H1 (cell line): ENCODE data around the gene SLC23A3. TPM values are rescaled to one million over a fixed set of nuclear protein-coding genes. Genes with fewer than 3 reads are reported as not detected.

ENCODE experiments used
- CTCF ChIA-PET: fragments of 300-600 bp; sonication (Branson Sonifier 250); formaldehyde crosslinking; loops from one replicate; lab custom pipeline; 2021; ENCODE audit not compliant: partially characterized antibody; lab: Charles Lee
- POLR2A ChIA-PET: fragments of 300-600 bp; sonication (Branson Sonifier 250); formaldehyde crosslinking; loops from one replicate; lab custom pipeline; 2021; ENCODE audit warnings: inconsistent platforms; ENCODE audit not compliant: partially characterized antibody; lab: Charles Lee
- DNase-seq, 2 experiments: peaks; one replicate each; pipeline versions ENCODE4 v3.0.0 to v3.0.0-alpha.2; 2010 to 2022; ENCODE audit warnings: low spot score in 2 of 2, low read depth in 1 of 2, mixed read lengths in 1 of 2
- FAIRE-seq: peaks from 2 replicates; lab custom pipeline; 2011; peaks lifted over from hg19 to GRCh38; lab: Jason Lieb, UNC
- H2AFZ ChIP-seq: 2 replicates; pipeline ENCODE4 v1.8.1; 2012; ENCODE audit warnings: low read length, inconsistent platforms
- H2AK5ac ChIP-seq: 2 replicates; pipeline ENCODE4 v1.6.1; 2013; ENCODE audit warnings: low read depth, low read length
- H2BK120ac ChIP-seq: replicated peaks from 2 replicates; pipeline ENCODE3; 2013; ENCODE audit warnings: low read depth, low read length, inconsistent platforms
- H2BK12ac ChIP-seq: 2 replicates; pipeline ENCODE4 v1.6.1; 2013; ENCODE audit warnings: low read depth, low read length
- H2BK15ac ChIP-seq: 2 replicates; pipeline ENCODE4 v1.6.1; 2013; ENCODE audit warnings: low read length
- H2BK20ac ChIP-seq: 2 replicates; pipeline ENCODE4 v1.6.1; 2013; ENCODE audit warnings: low read length
- H2BK5ac ChIP-seq: 2 replicates; pipeline ENCODE4 v1.6.1; 2013; ENCODE audit warnings: low read depth, low read length
- H3K14ac ChIP-seq: 2 replicates; pipeline ENCODE4 v1.6.1; 2013; ENCODE audit warnings: inconsistent platforms; ENCODE audit not compliant: insufficient read length
- H3K18ac ChIP-seq: 2 replicates; pipeline ENCODE4 v1.6.1; 2013; ENCODE audit warnings: low read length; ENCODE audit errors: extremely low read depth
- H3K23ac ChIP-seq: 2 replicates; pipeline ENCODE4 v1.6.1; 2013; ENCODE audit warnings: inconsistent platforms; ENCODE audit not compliant: insufficient read length
- H3K23me2 ChIP-seq: 2 replicates; pipeline ENCODE4 v1.6.1; 2013; ENCODE audit warnings: low read depth, low read length
- H3K27ac ChIP-seq: 2 replicates; pipeline ENCODE4 v1.6.1; 2011; ENCODE audit warnings: low read depth, low read length, inconsistent platforms
- H3K27me3 ChIP-seq, 4 experiments: replicated peaks in 1 of 4; 1 replicate in 1 of 4; 2 replicates in 3 of 4; pipeline versions ENCODE4 v1.6.1 to v1.8.1; 2011 to 2013; ENCODE audit warnings: low read length in 3 of 4, mild to moderate bottlenecking in 3 of 4, inconsistent platforms in 2 of 4, mixed read lengths in 2 of 4, moderate library complexity in 1 of 4; ENCODE audit not compliant: control insufficient read depth in 3 of 4, insufficient read depth in 3 of 4; ENCODE audit errors: extremely low read depth in 1 of 4
- H3K36me3 ChIP-seq, 4 experiments: 2 replicates each; pipeline versions ENCODE4 v1.6.1 to v1.8.1; 2011 to 2013; ENCODE audit warnings: mild to moderate bottlenecking in 4 of 4, low read length in 3 of 4, moderate library complexity in 2 of 4, control low read depth in 1 of 4, inconsistent platforms in 1 of 4; ENCODE audit not compliant: insufficient read depth in 4 of 4, control insufficient read depth in 2 of 4
- H3K4ac ChIP-seq: replicated peaks from 2 replicates; pipeline ENCODE3; 2013; ENCODE audit warnings: low read length, low read depth, mixed read lengths, inconsistent platforms; ENCODE audit not compliant: insufficient read length
- H3K4me1 ChIP-seq, 4 experiments: replicated peaks in 1 of 4; 1 replicate in 1 of 4; 2 replicates in 3 of 4; pipeline versions ENCODE4 v1.6.1 to v1.8.1; 2011 to 2013; ENCODE audit warnings: low read length in 3 of 4, inconsistent platforms in 2 of 4, mixed read lengths in 1 of 4; ENCODE audit not compliant: insufficient read depth in 4 of 4, control insufficient read depth in 3 of 4
- H3K4me2 ChIP-seq, 2 experiments: 2 replicates each; pipeline versions ENCODE4 v1.6.1 to v1.8.1; 2011 to 2013; ENCODE audit warnings: low read depth in 2 of 2, low read length in 2 of 2, control low read depth in 1 of 2, inconsistent platforms in 1 of 2, mild to moderate bottlenecking in 1 of 2; ENCODE audit not compliant: insufficient read depth in 1 of 2
- H3K4me3 ChIP-seq, 4 experiments: fragments of 200-600, 300-600 bp in 1 of 4; sonication (generic), shearing (Covaris generic), sonication (Bioruptor Twin) in 1 of 4; 2 replicates each; pipeline versions ENCODE4 v1.5.1 to v1.8.1; 2011 to 2016; ENCODE audit warnings: low read length in 4 of 4, low read depth in 3 of 4, control low read depth in 2 of 4, inconsistent platforms in 2 of 4, mild to moderate bottlenecking in 2 of 4, mixed read lengths in 1 of 4, moderate library complexity in 1 of 4; ENCODE audit not compliant: insufficient read depth in 2 of 4; ENCODE audit errors: extremely low read depth in 1 of 4
- H3K56ac ChIP-seq: replicated peaks from 2 replicates; pipeline ENCODE3; 2013; ENCODE audit warnings: low read depth, mild to moderate bottlenecking, mixed read lengths, low read length, inconsistent platforms; ENCODE audit not compliant: insufficient read length
- H3K79me1 ChIP-seq: 2 replicates; pipeline ENCODE4 v1.6.1; 2013; ENCODE audit warnings: low read depth, low read length, control low read depth
- H3K79me2 ChIP-seq, 2 experiments: 2 replicates each; pipeline versions ENCODE4 v1.6.1 to v1.8.1; 2012 to 2013; ENCODE audit warnings: low read length in 2 of 2, mild to moderate bottlenecking in 2 of 2, inconsistent platforms in 1 of 2; ENCODE audit not compliant: insufficient read depth in 2 of 2, control insufficient read depth in 1 of 2
- H3K9ac ChIP-seq, 4 experiments: replicated peaks in 1 of 4; 1 replicate in 1 of 4; 2 replicates in 3 of 4; pipeline versions ENCODE4 v1.6.1 to v1.8.1; 2011 to 2013; ENCODE audit warnings: low read depth in 3 of 4, low read length in 3 of 4, control low read depth in 2 of 4, mild to moderate bottlenecking in 2 of 4, moderate library complexity in 2 of 4, inconsistent platforms in 1 of 4; ENCODE audit errors: extremely low read depth in 1 of 4
- H3K9me3 ChIP-seq, 2 experiments: 2 replicates each; pipeline versions ENCODE4 v1.6.1 to v1.8.1; 2012 to 2013; ENCODE audit warnings: mild to moderate bottlenecking in 2 of 2, moderate library complexity in 2 of 2, control low read depth in 1 of 2, inconsistent platforms in 1 of 2, low read depth in 1 of 2, low read length in 1 of 2, mixed read lengths in 1 of 2; ENCODE audit not compliant: insufficient read depth in 2 of 2
- H4K20me1 ChIP-seq, 2 experiments: replicated peaks in 1 of 2; 2 replicates each; pipeline versions ENCODE3 to v1.8.1; 2011 to 2013; ENCODE audit warnings: inconsistent platforms in 2 of 2, low read length in 2 of 2, mild to moderate bottlenecking in 1 of 2; ENCODE audit not compliant: insufficient read depth in 2 of 2, control insufficient read depth in 1 of 2
- H4K5ac ChIP-seq: 2 replicates; pipeline ENCODE4 v1.6.1; 2013; ENCODE audit warnings: low read length, low read depth, mixed read lengths, inconsistent platforms; ENCODE audit not compliant: insufficient read length
- H4K8ac ChIP-seq: 2 replicates; pipeline ENCODE4 v1.8.0; 2013; ENCODE audit warnings: mild to moderate bottlenecking, moderate library complexity, low read length, inconsistent platforms; ENCODE audit not compliant: insufficient read depth; ENCODE audit errors: extremely low read depth
- H4K91ac ChIP-seq: replicated peaks from 2 replicates; pipeline ENCODE3; 2013; ENCODE audit warnings: low read length, mixed read lengths, inconsistent platforms; ENCODE audit not compliant: insufficient read length
- ASH2L ChIP-seq: fragments of 200-600, 300-600 bp; sonication (generic); IDR thresholded peaks from one replicate; pipeline ENCODE4 v1.7.1; 2017; ENCODE audit warnings: low read length
- CHD1 ChIP-seq: IDR thresholded peaks from 2 replicates; pipeline ENCODE4 v1.6.1; 2012; ENCODE audit warnings: low read depth, low read length, improper control_type of control experiment
- FOSL1 ChIP-seq: IDR thresholded peaks from 2 replicates; pipeline ENCODE4 v1.6.1; 2011; ENCODE audit warnings: mild to moderate bottlenecking, low read depth, low read length, moderate library complexity; ENCODE audit not compliant: insufficient read depth
- NRF1 ChIP-seq: IDR thresholded peaks from 2 replicates; pipeline ENCODE4 v1.6.1; 2011; ENCODE audit warnings: mild to moderate bottlenecking, low read depth, low read length, improper control_type of control experiment
- PHF8 ChIP-seq: fragments of 200-600 bp; sonication (generic); conservative IDR thresholded peaks from 2 replicates; pipeline ENCODE4 v1.7.1; 2012; ENCODE audit warnings: low read depth, mild to moderate bottlenecking, inconsistent platforms, low read length, moderate library complexity
- RAD21 ChIP-seq, 2 experiments: IDR thresholded peaks in 1 of 2; conservative IDR thresholded peaks in 1 of 2; 2 replicates each; pipeline ENCODE4 v1.6.1; 2011; ENCODE audit warnings: low read depth in 2 of 2, low read length in 2 of 2, improper control_type of control experiment in 1 of 2, inconsistent platforms in 1 of 2, mild to moderate bottlenecking in 1 of 2, moderate library complexity in 1 of 2
- SRF ChIP-seq: IDR thresholded peaks from 2 replicates; pipeline ENCODE4 v1.6.1; 2011; ENCODE audit warnings: mild to moderate bottlenecking, low read depth, low read length, moderate library complexity
- TAF1 ChIP-seq: IDR thresholded peaks from 2 replicates; pipeline ENCODE4 v1.6.1; 2011; ENCODE audit warnings: mild to moderate bottlenecking, low read depth, low read length
- TAF7 ChIP-seq: optimal IDR thresholded peaks from 2 replicates; pipeline ENCODE3; 2011; ENCODE audit warnings: low read depth, mild to moderate bottlenecking, inconsistent platforms, low read length, moderate library complexity, borderline replicate concordance
- TCF12 ChIP-seq: IDR thresholded peaks from 2 replicates; pipeline ENCODE4 v1.6.1; 2011; ENCODE audit warnings: low read depth, mild to moderate bottlenecking, low read length
- USF2 ChIP-seq: IDR thresholded peaks from 2 replicates; pipeline ENCODE4 v1.6.1; 2011; ENCODE audit warnings: low read length, improper control_type of control experiment
- WGBS, 2 experiments: shearing (Covaris generic) in 1 of 2; methylation state at CpG; one replicate each; pipeline versions ENCODE4 v1.1.6 to v1.1.7; 2013 to 2015; ENCODE audit warnings: low lambda C conversion rate in 2 of 2, mixed read lengths in 2 of 2, inconsistent platforms in 1 of 2, low coverage in 1 of 2, missing lambda C conversion rate in 1 of 2; ENCODE audit not compliant: insufficient replicate concordance in 2 of 2, insufficient coverage in 1 of 2, insufficient read length in 1 of 2; ENCODE audit errors: extremely low coverage in 1 of 2, missing lambda C conversion rate in 1 of 2; 5-methylcytosine and 5-hydroxymethylcytosine counted together
- polyA plus RNA-seq, 7 experiments: library from polyadenylated mRNA; depleted of rRNA in 3 of 7; stranded (reverse) in 5 of 7; unstranded in 2 of 7; fragments of >200 nt in 5 of 7; fragments of 200-250 nt in 2 of 7; gene quantifications; 1 replicate in 5 of 7; 2 replicates in 1 of 7; 4 replicates in 1 of 7; pipeline versions ENCODE4 v1.2.1 to v1.2.3, GENCODE V29; 2011 to 2013; ENCODE audit warnings: missing spikeins in 2 of 7, mixed read lengths in 2 of 7
- total RNA-seq: library from RNA; stranded (reverse); fragmentation: NEBNext Ultra II Directional; extraction: Animal tissue kit (Norgen Biotek cat#: 25700); gene quantifications from 2 replicates; pipeline ENCODE4 v1.2.1, GENCODE V29; 2021

SLC23A3 gene
- total and polyA plus RNA-seq, 2 of the 8 experiments (the other 6 are each of a cell fraction or from before 2014, with no cell fraction given) = 0.35 to 0.84 TPM

- POLR2A ChIA-PET = interaction anchor here (1.1 kb wide), 1 partner anchor 91 kb away, joined by 3 read pairs; no protein-coding TSS in a partner anchor
- no peak overlapping the region for H2BK12ac ChIP-seq
- TF ChIP-seq ASH2L = no peak
- no peak for TF ChIP-seq RAD21 (IDR thresholded peaks at IDR 0.05 in 1 of 2, conservative IDR thresholded peaks at IDR 0.05 in 1 of 2; ENCODE audit: low read depth in 2 of 2, low read length in 2 of 2)
- no peak for TF ChIP-seq CHD1
- TF ChIP-seq USF2 = no peak
- no peak for TF ChIP-seq FOSL1
- no peak for TF ChIP-seq NRF1
- TF ChIP-seq TAF7 = no peak
- no peak for TF ChIP-seq SRF
- no peak for TF ChIP-seq TAF1
- no peak for TF ChIP-seq PHF8
- TF ChIP-seq TCF12 = no peak
These were observed 52.8 kb downstream of the SLC23A3 start for GRCh38 chr2:219116776-219117646.

More at GRCh38 chr2:219116776-219117646, 52.8 kb downstream of the SLC23A3 start:
- Histone ChIP-seq H2BK5ac (no peak overlapping the region), H3K4me1 (no peaks in the 10 kb centered on the region), H2BK120ac (no peak overlapping the region), H3K9ac (no peak overlapping the region), H2AFZ (no peak overlapping the region), H3K36me3 (no peaks in the 10 kb centered on the region), H4K91ac (no peak overlapping the region), H3K79me2 (no peaks in the 10 kb centered on the region), H3K4me2 (no peak overlapping the region), H3K56ac (no peak overlapping the region), H3K27me3 (no peaks in the 10 kb centered on the region), H3K79me1 (no peaks in the 10 kb centered on the region), H3K27ac (no peak overlapping the region), H3K4ac (no peak overlapping the region), H4K5ac (no peak overlapping the region), H3K18ac (no peak overlapping the region), H3K23ac (no peak overlapping the region), H3K14ac (no peak overlapping the region), H4K20me1 (peaks cover 0 to 2% of the 10 kb centered on the region in 2 experiments), H3K23me2 (no peaks in the 10 kb centered on the region), H3K9me3 (no peaks in the 10 kb centered on the region), H2AK5ac (no peak overlapping the region), H4K8ac (no peak overlapping the region), H2BK15ac (no peak overlapping the region), H2BK20ac (no peak overlapping the region), H3K4me3 (no peak overlapping the region)
- 90% methylated on average over 8 of the region's 8 CpGs; no CpG with 5 or more reads in 1 of the 2 experiments for WGBS, 2 experiments
- DNase-seq = no peak
- CTCF ChIA-PET = interaction anchor here (0.8 to 37.2 kb wide), 16 partner anchors 7 to 240 kb away, joined by 3 to 1777 read pairs (median 4); partner anchors contain the start of genes CFAP65 and IHH
- no peak for FAIRE-seq
